Hematopoietic multipotent progenitor cell treated with erythropoietin and hydrocortisone succinate and interleukin-3 and kit ligand, for 6 days (in vitro differentiated cells): ENCODE measurements around the gene PDCD6IP.

Experiments
- DNase-seq: peaks from one replicate; pipeline ENCODE4 v3.0.0-alpha.2; 2015

Gene PDCD6IP

GRCh38 chr3:33898901-33899300 lies 100.5 kb downstream of the PDCD6IP start:
- no peak for DNase-seq

GRCh38 chr3:33900440-33900808 lies 102.0 kb downstream of the PDCD6IP start:
- DNase-seq = no peak

- peak; percentile 45 for DNase-seq
These were observed 102.5 kb downstream of the PDCD6IP start for GRCh38 chr3:33900809-33901505.

GRCh38 chr3:33901862-33902563 lies 103.6 kb downstream of the PDCD6IP start:
- DNase-seq = no peak

GRCh38 chr3:33904730-33905129 lies 106.3 kb downstream of the PDCD6IP start:
- DNase-seq = no peak

GRCh38 chr3:33908250-33908851 lies 109.9 kb downstream of the PDCD6IP start:
- no peak for DNase-seq

GRCh38 chr3:33909547-33909946 lies 111.1 kb downstream of the PDCD6IP start:
- DNase-seq = no peak

- no peak for DNase-seq
These were observed 111.6 kb downstream of the PDCD6IP start for GRCh38 chr3:33910031-33910430.

- peak; percentile 19 for DNase-seq
These were observed 113.3 kb downstream of the PDCD6IP start for GRCh38 chr3:33911525-33912322.

- no peak for DNase-seq
These were observed 115.8 kb downstream of the PDCD6IP start for GRCh38 chr3:33914212-33914611.

- no peak for DNase-seq
These were observed 116.4 kb downstream of the PDCD6IP start for GRCh38 chr3:33914731-33915379.

- DNase-seq = peak; percentile 46
These were observed 117.5 kb downstream of the PDCD6IP start for GRCh38 chr3:33915796-33916546.

- DNase-seq = no peak
These were observed 119.8 kb downstream of the PDCD6IP start for GRCh38 chr3:33918126-33918756.
